NOMO-1 (cell line): ENCODE data around the gene SMARCE1.
"Not testable (repeated sequence)": the region's sequence is repeated elsewhere in the genome, so short reads cannot be mapped to it uniquely, and the experiment has no call there.

Source experiments
- DNase-seq, 2 experiments: peaks; one replicate each; lab custom pipeline; 2025; ENCODE audit not compliant: unreplicated experiment in 2 of 2; lab: John Stamatoyannopoulos, UW

The SMARCE1 gene

DNA sequence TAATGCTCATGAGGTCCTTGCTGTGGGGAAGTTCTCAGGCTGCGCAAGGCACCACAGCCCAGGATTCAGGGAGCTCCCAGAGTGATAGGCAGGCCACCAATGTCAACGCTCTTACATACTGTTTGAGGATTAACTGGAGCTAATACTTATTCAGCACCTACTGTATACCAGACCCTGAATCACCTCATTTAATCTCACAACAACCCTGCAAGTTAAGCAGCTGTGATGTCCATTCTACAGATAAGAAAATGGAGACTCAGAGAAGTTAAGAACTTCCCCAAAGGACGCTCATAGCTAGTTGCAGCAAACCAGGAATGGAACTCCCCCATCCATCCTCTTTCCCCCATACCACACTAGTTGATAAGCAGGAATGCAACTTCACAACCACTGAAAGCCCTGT lies 56.9 kb downstream of the SMARCE1 start:
- no peak for DNase-seq

DNA sequence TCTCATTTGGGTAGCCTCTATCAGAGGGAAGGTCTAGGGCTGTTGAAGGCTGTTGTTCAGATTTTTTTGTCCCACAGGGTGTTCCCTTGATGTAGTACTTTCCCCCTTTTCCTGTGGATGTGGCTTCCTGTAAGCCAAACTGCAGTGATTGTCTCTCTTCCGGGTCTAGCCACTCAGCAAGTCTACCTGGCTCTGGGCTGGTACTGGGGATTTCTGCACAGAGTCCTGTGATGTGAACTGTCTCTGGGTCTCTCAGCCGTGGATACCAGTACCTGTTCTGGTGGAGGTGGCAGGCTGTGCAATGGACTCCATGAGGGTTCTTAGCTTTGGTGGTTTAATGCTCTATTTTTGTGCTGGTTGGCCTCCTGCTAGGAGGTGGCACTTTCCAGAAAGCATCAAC lies 59.1 kb downstream of the SMARCE1 start:
- DNase-seq, result no peak

DNA sequence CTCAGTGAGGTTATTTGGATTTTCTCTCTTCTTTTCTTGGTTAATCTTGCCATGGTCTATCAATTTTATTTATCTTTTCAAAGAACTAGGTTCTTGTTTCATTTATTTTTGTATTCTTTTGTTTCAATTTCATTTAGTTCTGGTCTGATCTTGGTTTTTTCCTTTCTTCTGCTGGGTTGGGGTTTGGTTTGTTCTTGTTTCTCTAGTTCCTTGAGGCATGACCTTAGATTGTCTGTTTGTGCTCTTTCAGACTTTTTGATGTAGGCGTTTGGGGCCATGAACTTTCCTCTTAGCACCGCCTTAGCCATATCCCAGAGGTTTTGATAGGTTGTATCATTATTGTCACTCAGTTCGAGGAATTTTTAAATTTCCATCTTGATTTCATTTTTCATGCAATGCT lies 61.4 kb downstream of the SMARCE1 start:
- DNase-seq, result not testable (repeated sequence)

DNA sequence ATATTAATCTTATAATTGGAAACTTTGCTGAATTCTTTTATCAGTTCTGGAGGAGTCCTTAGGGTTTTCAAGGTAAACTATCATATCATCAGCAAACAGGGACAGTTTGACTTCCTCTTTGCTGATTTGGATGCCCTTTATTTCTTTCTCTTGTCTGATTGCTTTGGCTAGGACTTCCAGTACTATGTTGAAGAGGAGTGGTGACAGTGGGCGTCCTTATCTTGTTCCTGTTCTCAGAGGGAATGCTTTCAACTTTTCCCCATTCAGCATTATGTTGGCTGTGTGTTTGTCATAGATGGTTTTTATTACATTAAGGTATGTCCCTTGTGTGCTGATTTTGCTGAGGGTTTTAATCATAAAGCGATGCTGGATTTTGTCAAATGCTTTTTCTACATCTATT lies 62.7 kb downstream of the SMARCE1 start:
- not testable (repeated sequence) for DNase-seq

DNA sequence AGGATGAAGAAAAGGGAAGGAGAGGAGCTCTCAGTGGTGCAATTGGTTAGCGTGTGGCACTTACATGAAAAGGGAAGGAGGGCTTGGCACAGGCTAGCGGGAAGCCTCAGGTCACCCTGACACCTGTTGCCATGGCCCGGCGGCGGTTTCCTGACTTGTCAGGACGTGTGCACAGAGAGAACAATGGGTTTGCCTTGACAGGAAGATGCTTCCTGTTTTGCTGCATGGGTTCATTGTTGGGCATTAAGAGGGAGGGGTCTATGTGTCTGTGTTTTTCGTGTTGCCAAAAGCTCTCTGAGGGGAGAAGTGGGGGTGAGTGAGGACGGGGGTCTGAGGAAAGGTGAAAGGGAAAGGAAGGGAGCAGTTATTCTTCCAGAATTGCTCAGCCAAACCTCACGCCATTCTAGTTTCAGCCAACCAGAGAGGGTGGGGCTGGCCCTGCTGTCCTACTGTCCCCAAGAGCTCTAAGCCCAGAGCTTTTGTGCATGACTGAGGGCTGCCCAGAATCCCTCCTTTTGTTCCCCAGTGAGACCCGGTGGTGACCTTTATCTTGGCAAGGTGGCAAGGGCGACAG lies 65.2 kb downstream of the SMARCE1 start:
- peak; percentile 70 to 75 for DNase-seq

DNA sequence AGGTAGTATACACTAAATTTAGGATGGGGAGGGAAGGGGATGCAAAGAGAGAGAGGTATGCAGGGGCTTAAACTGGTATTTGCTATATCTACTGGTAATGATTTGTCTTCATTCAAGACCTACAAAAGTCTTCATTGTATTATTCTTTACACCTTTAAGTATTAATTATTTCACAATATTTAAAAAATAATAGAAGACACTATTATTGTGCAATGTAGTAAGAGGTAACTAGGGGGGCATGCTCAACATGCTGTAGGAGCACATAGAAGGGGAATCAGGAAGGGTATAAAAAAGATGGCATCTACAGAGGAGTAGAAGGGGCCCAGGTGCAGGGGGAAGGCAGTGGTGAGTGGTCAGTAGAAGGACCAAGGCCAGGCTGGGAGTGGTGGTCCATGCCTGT lies 67.5 kb downstream of the SMARCE1 start:
- DNase-seq, result no peak

DNA sequence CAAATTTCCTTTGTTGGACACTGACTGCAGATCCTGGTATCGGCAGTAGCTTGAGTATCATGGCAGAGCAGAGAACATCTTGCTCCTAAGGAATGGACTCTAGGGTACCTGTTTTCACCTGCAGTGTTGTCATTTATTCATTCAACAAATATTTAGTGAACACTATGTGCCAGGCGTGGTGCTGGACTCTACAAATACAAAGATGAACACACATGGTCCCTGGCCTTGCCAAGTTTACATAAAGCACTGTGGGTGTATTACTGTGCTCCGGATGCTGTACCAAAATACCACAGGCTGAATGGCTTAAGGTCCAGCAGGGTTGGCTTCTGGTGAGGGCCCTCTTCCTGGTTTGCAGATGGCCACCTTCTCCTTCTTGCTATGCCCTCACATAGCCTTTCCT lies 68.1 kb downstream of the SMARCE1 start:
- DNase-seq, result no peak

DNA sequence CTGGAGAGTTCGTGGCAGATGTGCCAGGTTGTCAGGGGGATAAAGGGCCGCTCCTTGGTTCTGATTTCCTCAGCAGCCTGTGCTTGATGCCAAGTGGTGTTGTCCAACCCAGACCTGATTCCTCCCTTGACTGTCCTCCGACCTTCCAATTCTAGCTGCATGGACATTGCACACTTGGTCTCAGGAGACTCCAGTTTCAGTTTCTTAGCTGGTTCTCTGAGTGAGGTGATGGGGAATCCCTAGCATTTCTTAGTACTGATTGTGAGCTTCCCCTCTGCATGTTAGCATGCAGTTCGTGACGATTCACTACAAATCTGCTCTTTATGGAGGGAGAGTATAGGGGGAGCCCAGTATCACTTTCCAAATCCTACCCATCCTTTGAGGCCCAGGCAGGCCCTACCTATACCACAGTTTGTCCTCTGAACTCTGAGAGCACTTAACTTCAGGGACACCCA lies 70.0 kb downstream of the SMARCE1 start:
- no peak for DNase-seq

DNA sequence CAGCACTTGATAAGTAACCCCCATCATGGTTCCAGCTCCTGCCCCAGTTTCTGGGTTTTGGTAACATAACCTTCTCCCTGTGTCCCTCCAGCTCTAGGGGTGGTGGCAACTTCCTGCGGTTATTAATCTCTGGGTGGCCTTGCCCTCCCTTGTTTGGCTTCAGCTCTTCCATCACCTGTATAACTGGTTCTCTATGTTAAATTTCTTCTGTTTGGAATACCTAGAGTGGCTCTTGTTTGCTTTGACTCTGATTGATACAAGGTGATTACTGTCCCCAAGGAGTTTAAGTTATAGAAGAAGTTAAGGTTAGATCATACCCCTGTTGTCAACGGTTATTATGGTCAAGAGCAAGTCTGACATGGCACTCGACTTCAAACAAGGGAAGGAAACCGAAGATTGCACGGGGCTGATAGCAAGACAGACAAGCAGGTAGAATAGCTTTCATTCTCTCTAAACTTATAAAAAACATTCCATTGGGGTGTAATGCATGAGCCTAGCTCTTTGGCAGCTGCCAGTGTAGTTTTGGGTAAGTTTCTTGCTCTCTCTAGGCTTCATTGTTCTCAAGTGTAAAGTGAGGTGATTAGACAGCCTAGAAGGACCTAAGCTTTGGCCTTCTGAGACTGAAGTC lies 71.4 kb downstream of the SMARCE1 start:
- DNase-seq, result no peak
